HepG2 (cell line): ENCODE data around the gene TSLP. TPM values are rescaled to one million over a fixed set of nuclear protein-coding genes. Genes with fewer than 3 reads are reported as not detected.
A peak's percentile ranks its signal among the peaks of the same experiment; 100 is the strongest.

Experiments used
- ARNT2 ChIP-seq: sonication (generic); formaldehyde crosslinking; IDR thresholded peaks from 2 replicates; pipeline ENCODE4 v1.8.0; 2022; ENCODE audit warnings: mild to moderate bottlenecking, low read depth, missing genetic modification reagents, moderate library complexity
- CC2D1A ChIP-seq: sonication (generic); formaldehyde crosslinking; IDR thresholded peaks from 2 replicates; pipeline ENCODE4 v1.8.1; 2023; ENCODE audit warnings: mild to moderate bottlenecking, missing genetic modification reagents
- MIER3 ChIP-seq: IDR thresholded peaks from 2 replicates; pipeline ENCODE4 v1.6.1; 2016; ENCODE audit warnings: missing compliant biosample characterization, borderline replicate concordance
- RERE ChIP-seq: IDR thresholded peaks from 2 replicates; pipeline ENCODE4 v1.6.1; 2016; ENCODE audit warnings: low read depth, missing genetic modification reagents, missing compliant biosample characterization
- SKIL ChIP-seq: sonication (generic); formaldehyde crosslinking; IDR thresholded peaks from 2 replicates; pipeline ENCODE4 v1.8.0; 2022; ENCODE audit warnings: missing genetic modification reagents, mild to moderate bottlenecking, moderate library complexity, borderline replicate concordance
- SMYD3 ChIP-seq: sonication (generic); formaldehyde crosslinking; IDR thresholded peaks from 2 replicates; pipeline ENCODE4 v1.8.1; 2023; ENCODE audit warnings: mild to moderate bottlenecking, missing genetic modification reagents
- U2AF2 ChIP-seq: fragments of 200-400 bp; formaldehyde crosslinking; IDR thresholded peaks from 2 replicates; pipeline ENCODE4 v1.6.1; 2017; ENCODE audit warnings: low read depth, mild to moderate bottlenecking, low read length
- YEATS2 ChIP-seq: sonication (generic); formaldehyde crosslinking; IDR thresholded peaks from 2 replicates; pipeline ENCODE4 v1.4.0; 2020; ENCODE audit warnings: missing genetic modification reagents, borderline replicate concordance
- ZNF10 ChIP-seq: sonication (generic); formaldehyde crosslinking; IDR thresholded peaks from 2 replicates; pipeline ENCODE4 v1.4.0; 2020; ENCODE audit warnings: mild to moderate bottlenecking, low read depth, missing genetic modification reagents, borderline replicate concordance
- ZNF407 ChIP-seq: sonication (generic); formaldehyde crosslinking; IDR thresholded peaks from one replicate; pipeline ENCODE4 v1.5.1; 2020; ENCODE audit warnings: mild to moderate bottlenecking, missing genetic modification reagents; ENCODE audit errors: not compliant biosample characterization
- ZNF484 ChIP-seq: sonication (generic); formaldehyde crosslinking; IDR thresholded peaks from 2 replicates; pipeline ENCODE4 v1.5.1; 2020; ENCODE audit warnings: mild to moderate bottlenecking, low read depth, missing genetic modification reagents, borderline replicate concordance
- ZNF724P ChIP-seq: sonication (generic); formaldehyde crosslinking; IDR thresholded peaks from 2 replicates; pipeline ENCODE4 v1.8.0; 2022; ENCODE audit warnings: missing genetic modification reagents, borderline replicate concordance
- polyA plus RNA-seq, 8 experiments: library from polyadenylated mRNA; depleted of rRNA in 3 of 8; stranded (reverse) in 7 of 8; unstranded in 1 of 8; fragments of >200 nt; fragmentation: Illumina TruSeq in 4 of 8; extraction: Trizol in 4 of 8; gene quantifications; 2 replicates each; pipeline versions ENCODE4 v1.2.1 to v1.2.3, GENCODE V29; 2011 to 2016; ENCODE audit warnings: low read depth in 4 of 8, missing spikeins in 1 of 8, mixed read lengths in 1 of 8; ENCODE audit not compliant: insufficient read depth in 1 of 8
- total RNA-seq, 5 experiments: library from RNA; depleted of rRNA; stranded (reverse); fragments of >200 nt; fragmentation: Illumina TruSeq; extraction: Trizol; gene quantifications; 2 replicates each; pipeline ENCODE4 v1.2.3, GENCODE V29; 2016; ENCODE audit warnings: low read depth in 1 of 5

TSLP gene
- total and polyA plus RNA-seq, 2 of the 13 experiments (the other 11 are each of a cell fraction or from before 2014, with no cell fraction given): not detected

- TF ChIP-seq RERE (CRISPR knock-in tag): peak; percentile 62; the same call in 1 of the 2 replicates
- peak; percentile 96; the same call in 1 of the 2 replicates for TF ChIP-seq ZNF484 (CRISPR knock-in tag)
- peak; percentile 95 for TF ChIP-seq SMYD3 (CRISPR knock-in tag)
- no peak for TF ChIP-seq U2AF2
- TF ChIP-seq ZNF10 (CRISPR knock-in tag): no peak
- TF ChIP-seq MIER3 (CRISPR knock-in tag): peak; percentile 99
- TF ChIP-seq ZNF724P: peak; percentile 94
- TF ChIP-seq ARNT2 (CRISPR knock-in tag): peak; percentile 97
- TF ChIP-seq SKIL: peak; percentile 73; the same call in 1 of the 2 replicates
- peak; percentile 89; the same call in 1 of the 2 replicates for TF ChIP-seq CC2D1A (CRISPR knock-in tag)
- TF ChIP-seq YEATS2 (CRISPR knock-in tag): peak; percentile 98
- TF ChIP-seq ZNF407 (CRISPR knock-in tag): peak; percentile 95
Measured at GRCh38 chr5:111092062-111092853, 20.7 kb downstream of the TSLP start, which contains the start of gene WDR36 (continued).
